ENCODE data around the gene SORCS2.

GRCh38 chr4:7322166-7322991 lies 130.0 kb downstream of the SORCS2 start:
- TF ChIP-seq EZH2 (IDR thresholded peaks at IDR 0.05; ENCODE audit: borderline replicate concordance, low read depth, low read length, severe bottlenecking) (no peak), CTCF (IDR thresholded peaks at IDR 0.05; ENCODE audit: borderline replicate concordance, extremely low read depth, low read length, poor library complexity, severe bottlenecking) (no peak)
